PC-9 (cell line): ENCODE results near the gene WDR17.

Experiments
- CTCF ChIP-seq: fragments of 200-600 bp; sonication (generic); conservative IDR thresholded peaks from 2 replicates; pipeline ENCODE4 v1.6.1; 2017; ENCODE audit warnings: mixed run types, antibody characterized with exemption, mild to moderate bottlenecking, moderate library complexity
- EZH2 ChIP-seq: fragments of 200-600 bp; sonication (generic); IDR thresholded peaks from 2 replicates; pipeline ENCODE4 v1.8.0; 2017; ENCODE audit warnings: antibody characterized with exemption, low read depth

GRCh38 chr4:176054942-176055341 is 10.7 kb upstream of the WDR17 start:
- TF ChIP-seq EZH2: no peak
- no peak; the same call in 1 of the 2 replicates for TF ChIP-seq CTCF
